IMR-90 (cell line): ENCODE data around the gene CYB5R2. TPM values are rescaled to one million over a fixed set of nuclear protein-coding genes. Genes with fewer than 3 reads are reported as not detected.

Experiments used
- ATAC-seq: fragments of 200-7000 bp; cut with Tn5 transposase; 2 replicates; pipeline ENCODE4 v1.9.1; 2020; ENCODE audit warnings: low read depth, mild to moderate bottlenecking, moderate library complexity
- BruUV-seq: library from RNA; stranded (reverse); fragments of 400-500 nt; replicated peaks from 2 replicates; lab custom pipeline; 2021; lab: Mats Ljungman, UMichigan
- CTCF ChIA-PET: fragments of 300-600 bp; formaldehyde crosslinking; extraction: SDS; loops from one replicate; lab custom pipeline; 2021; ENCODE audit warnings: antibody characterized with exemption; lab: Yijun Ruan, JAX
- POLR2A ChIA-PET: fragments of 300-600 bp; sonication (Branson Sonifier 250); formaldehyde crosslinking; loops from one replicate; lab custom pipeline; 2022; ENCODE audit warnings: antibody characterized with exemption; ENCODE audit not compliant: unreplicated experiment; lab: Charles Lee
- DNase-seq: peaks from one replicate; pipeline ENCODE4 v3.0.0; 2013
- H2AFZ ChIP-seq: replicated peaks from 2 replicates; pipeline ENCODE3; 2013; ENCODE audit warnings: low read length, mild to moderate bottlenecking; ENCODE audit not compliant: poor library complexity
- H2AK5ac ChIP-seq: 2 replicates; pipeline ENCODE4 v1.6.1; 2013; ENCODE audit warnings: low read depth, low read length, inconsistent platforms
- H2AK9ac ChIP-seq: replicated peaks from 2 replicates; pipeline ENCODE3; 2013; ENCODE audit warnings: mild to moderate bottlenecking, low read depth, low read length, moderate library complexity; ENCODE audit not compliant: poor library complexity
- H2BK120ac ChIP-seq: 2 replicates; pipeline ENCODE4 v1.6.1; 2013; ENCODE audit warnings: low read depth, low read length, inconsistent platforms
- H2BK15ac ChIP-seq: 3 replicates; pipeline ENCODE4 v1.6.1; 2013; ENCODE audit warnings: low read depth, low read length, inconsistent platforms
- H2BK20ac ChIP-seq: 2 replicates; pipeline ENCODE4 v1.6.1; 2013; ENCODE audit warnings: low read depth, mild to moderate bottlenecking, inconsistent platforms, low read length, moderate library complexity
- H2BK5ac ChIP-seq: 2 replicates; pipeline ENCODE4 v1.6.1; 2013; ENCODE audit warnings: mild to moderate bottlenecking, low read depth, low read length, inconsistent platforms; ENCODE audit not compliant: poor library complexity, severe bottlenecking
- H3K14ac ChIP-seq: replicated peaks from 2 replicates; pipeline ENCODE4 v1.6.1; 2013; ENCODE audit warnings: low read depth, low read length, inconsistent platforms
- H3K18ac ChIP-seq: 2 replicates; pipeline ENCODE4 v1.6.1; 2013; ENCODE audit warnings: low read depth, low read length, control low read depth
- H3K23ac ChIP-seq: 2 replicates; pipeline ENCODE4 v1.6.1; 2013; ENCODE audit warnings: low read depth, low read length, inconsistent platforms
- H3K27ac ChIP-seq: 2 replicates; pipeline ENCODE4 v1.5.1; 2013; ENCODE audit warnings: mild to moderate bottlenecking, control low read depth, low read length; ENCODE audit not compliant: insufficient read depth
- H3K27me3 ChIP-seq: 2 replicates; pipeline ENCODE4 v1.6.1; 2013; ENCODE audit warnings: low read length; ENCODE audit not compliant: control insufficient read depth, insufficient read depth
- H3K36me3 ChIP-seq: 2 replicates; pipeline ENCODE4 v1.6.1; 2013; ENCODE audit warnings: low read length, mixed read lengths; ENCODE audit not compliant: control insufficient read depth, insufficient read depth
- H3K4ac ChIP-seq: 2 replicates; pipeline ENCODE4 v1.6.1; 2013; ENCODE audit warnings: low read depth, low read length, inconsistent platforms
- H3K4me1 ChIP-seq: 2 replicates; pipeline ENCODE4 v1.6.1; 2013; ENCODE audit warnings: low read length, mixed read lengths; ENCODE audit not compliant: control insufficient read depth, insufficient read depth
- H3K4me2 ChIP-seq: 2 replicates; pipeline ENCODE4 v1.6.1; 2013; ENCODE audit warnings: low read depth, mild to moderate bottlenecking, control low read depth, low read length, moderate library complexity
- H3K4me3 ChIP-seq: 2 replicates; pipeline ENCODE4 v1.5.1; 2013; ENCODE audit warnings: low read depth, mild to moderate bottlenecking, control low read depth, low read length, moderate library complexity; ENCODE audit not compliant: insufficient read depth
- H3K56ac ChIP-seq: 2 replicates; pipeline ENCODE4 v1.6.1; 2013; ENCODE audit warnings: low read length, inconsistent platforms; ENCODE audit not compliant: insufficient read depth; ENCODE audit errors: extremely low read depth
- H3K79me1 ChIP-seq, 2 experiments: 2 replicates each; pipeline ENCODE4 v1.6.1; 2013; ENCODE audit warnings: low read length in 2 of 2, inconsistent platforms in 1 of 2, low read depth in 1 of 2
- H3K9ac ChIP-seq: 2 replicates; pipeline ENCODE4 v1.6.1; 2013; ENCODE audit warnings: low read depth, low read length, control low read depth
- H3K9me1 ChIP-seq: 2 replicates; pipeline ENCODE4 v1.6.1; 2013; ENCODE audit warnings: low read length, inconsistent platforms; ENCODE audit not compliant: insufficient read depth
- H3K9me3 ChIP-seq: 2 replicates; pipeline ENCODE4 v1.6.1; 2013; ENCODE audit warnings: low read length; ENCODE audit not compliant: control insufficient read depth, insufficient read depth
- H4K20me1 ChIP-seq: 2 replicates; pipeline ENCODE4 v1.6.1; 2013; ENCODE audit warnings: low read length, inconsistent platforms; ENCODE audit not compliant: insufficient read depth
- H4K5ac ChIP-seq: 2 replicates; pipeline ENCODE4 v1.6.1; 2013; ENCODE audit warnings: mild to moderate bottlenecking, low read depth, low read length, control low read depth
- H4K8ac ChIP-seq, 2 experiments: 2 replicates each; pipeline ENCODE4 v1.6.1; 2013; ENCODE audit warnings: low read depth in 2 of 2, low read length in 2 of 2, control low read depth in 1 of 2, inconsistent platforms in 1 of 2
- H4K91ac ChIP-seq: 2 replicates; pipeline ENCODE4 v1.6.1; 2013; ENCODE audit warnings: low read depth, low read length, inconsistent platforms; ENCODE audit not compliant: insufficient read depth
- BHLHE40 ChIP-seq: fragments of 150-350 bp; IDR thresholded peaks from 2 replicates; pipeline ENCODE4 v1.6.1; 2016; ENCODE audit warnings: mild to moderate bottlenecking, low read depth, low read length
- CEBPB ChIP-seq: IDR thresholded peaks from 2 replicates; pipeline ENCODE4 v1.6.1; 2012; ENCODE audit warnings: low read depth, low read length, improper control_type of control experiment
- MAZ ChIP-seq: IDR thresholded peaks from 2 replicates; pipeline ENCODE4 v1.6.1; 2012; ENCODE audit warnings: low read depth, mild to moderate bottlenecking, low read length, improper control_type of control experiment, moderate library complexity, borderline replicate concordance
- POLR2A ChIP-seq: IDR thresholded peaks from 2 replicates; pipeline ENCODE4 v1.6.1; 2012; ENCODE audit warnings: mild to moderate bottlenecking, low read depth, low read length
- RAD21 ChIP-seq: IDR thresholded peaks from 2 replicates; pipeline ENCODE4 v1.6.1; 2012; ENCODE audit warnings: low read length, improper control_type of control experiment
- SMC3 ChIP-seq: fragments of 150-350 bp; IDR thresholded peaks from 2 replicates; pipeline ENCODE4 v1.6.1; 2016; ENCODE audit warnings: low read depth, mild to moderate bottlenecking, antibody characterized with exemption, low read length, moderate library complexity
- WGBS, 2 experiments: methylation state at CpG; one replicate each; pipeline versions ENCODE4 v1.1.5 to v1.1.7; 2013; ENCODE audit warnings: missing lambda C conversion rate in 2 of 2; ENCODE audit not compliant: insufficient read length in 1 of 2; ENCODE audit errors: extremely low coverage in 2 of 2; 5-methylcytosine and 5-hydroxymethylcytosine counted together
- dilution Hi-C: fragments of 300-500 bp; cut with HindIII; formaldehyde crosslinking; loops from one replicate; pipeline ENCODE4 v1.14.3; 2018; ENCODE audit warnings: low sequenced_read_pairs; ENCODE audit not compliant: unreplicated experiment
- in situ Hi-C: fragments of 300-500 bp; cut with MboI; formaldehyde crosslinking; loops from 3 replicates; pipeline ENCODE4 v1.14.3; 2019; ENCODE audit warnings: low sequenced_read_pairs, inconsistent platforms, mixed read lengths
- intact Hi-C: fragments of 100-400 bp; cut with micrococcal nuclease; formaldehyde crosslinking; loops from 2 replicates; pipeline ENCODE4 v1.10.0; 2022
- polyA plus RNA-seq, 3 experiments: library from polyadenylated mRNA; depleted of rRNA; stranded (reverse); fragments of >200 nt; gene quantifications; 2 replicates each; pipeline ENCODE4 v1.2.3, GENCODE V29; 2012; ENCODE audit warnings: low replicate concordance in 1 of 3
- total RNA-seq: library from RNA; depleted of rRNA; stranded (reverse); fragments of >200 nt; gene quantifications from 2 replicates; pipeline ENCODE4 v1.2.3, GENCODE V29; 2012
- TF ChIP-seq, protein P1 (sequence below): fragments of 150-350 bp; IDR thresholded peaks from 2 replicates; pipeline ENCODE4 v1.6.1; 2017; ENCODE audit warnings: mild to moderate bottlenecking, antibody characterized with exemption, low read length, low read depth
- TF ChIP-seq, protein P2 (sequence below): conservative IDR thresholded peaks from 2 replicates; pipeline ENCODE4 v1.5.1; 2012; ENCODE audit warnings: mild to moderate bottlenecking, low read depth, low read length, improper control_type of control experiment

The CYB5R2 gene
- total and polyA plus RNA-seq, 2 of the 4 experiments (the other 2 are of a cell fraction): 4.5 to 4.7 TPM

DNA sequence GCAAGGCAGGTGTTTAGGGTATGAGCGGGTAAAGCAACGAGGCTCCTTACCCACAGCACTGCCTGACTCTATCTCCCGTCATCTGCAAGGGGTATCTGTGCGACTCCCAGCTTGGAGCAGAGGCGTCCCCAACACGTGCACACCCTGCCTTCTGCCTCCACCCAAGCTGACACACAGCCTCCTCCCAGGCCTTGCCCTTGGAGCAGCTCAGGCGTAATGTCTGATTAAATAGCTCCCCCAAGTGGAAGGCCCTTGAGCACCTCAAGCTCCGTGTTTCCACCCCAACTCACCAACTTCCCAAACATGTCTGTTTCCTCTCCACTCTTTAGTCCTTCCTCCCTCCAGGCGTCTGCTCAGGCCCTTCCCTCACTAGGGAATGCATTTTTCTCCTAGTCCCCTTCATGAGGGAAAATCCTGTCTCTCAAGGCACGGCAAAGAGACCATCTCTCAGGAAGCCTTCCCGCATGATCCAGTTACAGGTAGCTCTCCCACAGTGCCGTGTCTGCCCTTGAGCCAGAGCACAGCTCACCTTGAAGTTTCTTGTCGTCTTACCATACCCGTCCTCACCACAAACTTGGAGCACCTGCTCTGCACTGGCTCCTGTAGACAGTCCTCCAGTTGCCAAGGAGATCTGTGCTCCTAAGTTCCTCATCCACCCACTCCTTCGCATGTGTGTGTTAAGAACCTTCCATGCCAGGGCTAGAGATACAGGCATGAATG lies 15.8 kb downstream of the CYB5R2 start:
- Histone ChIP-seq H3K27ac (no peak overlapping the region), H2BK15ac (no peak overlapping the region)

More for the DNA sequence above, 15.8 kb downstream of the CYB5R2 start:
- Histone ChIP-seq H2AFZ (peak overlapping the region; percentile 24), H3K9ac (no peak overlapping the region), H3K14ac (no peak overlapping the region), H3K4me1 (no peaks in the 10 kb centered on the region), H2AK5ac (no peak overlapping the region), H3K27me3 (no peaks in the 10 kb centered on the region), H2BK20ac (no peak overlapping the region), H3K9me3 (no peaks in the 10 kb centered on the region), H3K18ac (no peak overlapping the region), H4K20me1 (no peaks in the 10 kb centered on the region), H4K5ac (no peak overlapping the region), H2BK120ac (no peak overlapping the region), H2BK5ac (no peak overlapping the region), H2AK9ac (no peak overlapping the region), H3K79me1 (no peaks in the 10 kb centered on the region), H4K91ac (no peak overlapping the region), H3K4ac (no peak overlapping the region), H4K8ac (no peak overlapping the region), H3K4me2 (no peak overlapping the region), H3K56ac (no peak overlapping the region), H3K9me1 (no peaks in the 10 kb centered on the region), H3K23ac (no peak overlapping the region), H3K36me3 (no peaks in the 10 kb centered on the region), H3K4me3 (no peak overlapping the region)
- dilution Hi-C loops (no loop called here), intact Hi-C loops (loop anchor here (2.0 kb wide), 2 partner anchors 87 to 145 kb away; partner anchors contain the start of gene PPFIBP2), in situ Hi-C loops (no loop called here)
- ATAC-seq (peak; percentile 100), DNase-seq (peak; percentile 68)
- no TSS peak for BruUV-seq
- TF ChIP-seq SMC3 (peak; percentile 79), RAD21 (peak; percentile 84), CEBPB (no peak), BHLHE40 (peak; percentile 74; the same call in 1 of the 2 replicates), POLR2A (no peak), MAZ (peak; percentile 51; the same call in 1 of the 2 replicates)
- TF ChIP-seq, protein P1, sequence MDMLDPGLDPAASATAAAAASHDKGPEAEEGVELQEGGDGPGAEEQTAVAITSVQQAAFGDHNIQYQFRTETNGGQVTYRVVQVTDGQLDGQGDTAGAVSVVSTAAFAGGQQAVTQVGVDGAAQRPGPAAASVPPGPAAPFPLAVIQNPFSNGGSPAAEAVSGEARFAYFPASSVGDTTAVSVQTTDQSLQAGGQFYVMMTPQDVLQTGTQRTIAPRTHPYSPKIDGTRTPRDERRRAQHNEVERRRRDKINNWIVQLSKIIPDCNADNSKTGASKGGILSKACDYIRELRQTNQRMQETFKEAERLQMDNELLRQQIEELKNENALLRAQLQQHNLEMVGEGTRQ: no peak
- TF ChIP-seq, protein P2, sequence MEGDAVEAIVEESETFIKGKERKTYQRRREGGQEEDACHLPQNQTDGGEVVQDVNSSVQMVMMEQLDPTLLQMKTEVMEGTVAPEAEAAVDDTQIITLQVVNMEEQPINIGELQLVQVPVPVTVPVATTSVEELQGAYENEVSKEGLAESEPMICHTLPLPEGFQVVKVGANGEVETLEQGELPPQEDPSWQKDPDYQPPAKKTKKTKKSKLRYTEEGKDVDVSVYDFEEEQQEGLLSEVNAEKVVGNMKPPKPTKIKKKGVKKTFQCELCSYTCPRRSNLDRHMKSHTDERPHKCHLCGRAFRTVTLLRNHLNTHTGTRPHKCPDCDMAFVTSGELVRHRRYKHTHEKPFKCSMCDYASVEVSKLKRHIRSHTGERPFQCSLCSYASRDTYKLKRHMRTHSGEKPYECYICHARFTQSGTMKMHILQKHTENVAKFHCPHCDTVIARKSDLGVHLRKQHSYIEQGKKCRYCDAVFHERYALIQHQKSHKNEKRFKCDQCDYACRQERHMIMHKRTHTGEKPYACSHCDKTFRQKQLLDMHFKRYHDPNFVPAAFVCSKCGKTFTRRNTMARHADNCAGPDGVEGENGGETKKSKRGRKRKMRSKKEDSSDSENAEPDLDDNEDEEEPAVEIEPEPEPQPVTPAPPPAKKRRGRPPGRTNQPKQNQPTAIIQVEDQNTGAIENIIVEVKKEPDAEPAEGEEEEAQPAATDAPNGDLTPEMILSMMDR: peak; percentile 75
- ChIA-PET POLR2A (interaction anchor here (1.0 kb wide), 1 partner anchor 86 kb away, joined by 5 read pairs; no protein-coding TSS in a partner anchor), CTCF (interaction anchor here (0.6 to 3.8 kb wide), 14 partner anchors 8 to 145 kb away, joined by 3 to 59 read pairs (median 4); partner anchors contain the start of gene PPFIBP2)
- WGBS, 2 experiments: 63% methylated on average over 6 of the region's 15 CpGs; no CpG with 5 or more reads in 1 of the 2 experiments
